IPS-15b (cell line): ENCODE results near the gene AOC2.

Experiments used
- H3K27me3 ChIP-seq: one replicate; pipeline ENCODE4 v1.6.1; 2013; ENCODE audit warnings: low read length; ENCODE audit not compliant: control insufficient read depth, insufficient read depth
- H3K36me3 ChIP-seq: one replicate; pipeline ENCODE4 v1.6.1; 2013; ENCODE audit warnings: low read length; ENCODE audit not compliant: control insufficient read depth, insufficient read depth
- H3K4me1 ChIP-seq: one replicate; pipeline ENCODE4 v1.6.1; 2013; ENCODE audit warnings: mild to moderate bottlenecking, low read length; ENCODE audit not compliant: control insufficient read depth, insufficient read depth
- H3K4me3 ChIP-seq: one replicate; pipeline ENCODE4 v1.5.1; 2013; ENCODE audit warnings: low read depth, low read length
- H3K9ac ChIP-seq: one replicate; pipeline ENCODE4 v1.6.1; 2013; ENCODE audit warnings: low read depth, mild to moderate bottlenecking, low read length
- H3K9me3 ChIP-seq: one replicate; pipeline ENCODE4 v1.6.1; 2013; ENCODE audit warnings: mild to moderate bottlenecking, low read length; ENCODE audit not compliant: control insufficient read depth, insufficient read depth

The AOC2 gene

DNA sequence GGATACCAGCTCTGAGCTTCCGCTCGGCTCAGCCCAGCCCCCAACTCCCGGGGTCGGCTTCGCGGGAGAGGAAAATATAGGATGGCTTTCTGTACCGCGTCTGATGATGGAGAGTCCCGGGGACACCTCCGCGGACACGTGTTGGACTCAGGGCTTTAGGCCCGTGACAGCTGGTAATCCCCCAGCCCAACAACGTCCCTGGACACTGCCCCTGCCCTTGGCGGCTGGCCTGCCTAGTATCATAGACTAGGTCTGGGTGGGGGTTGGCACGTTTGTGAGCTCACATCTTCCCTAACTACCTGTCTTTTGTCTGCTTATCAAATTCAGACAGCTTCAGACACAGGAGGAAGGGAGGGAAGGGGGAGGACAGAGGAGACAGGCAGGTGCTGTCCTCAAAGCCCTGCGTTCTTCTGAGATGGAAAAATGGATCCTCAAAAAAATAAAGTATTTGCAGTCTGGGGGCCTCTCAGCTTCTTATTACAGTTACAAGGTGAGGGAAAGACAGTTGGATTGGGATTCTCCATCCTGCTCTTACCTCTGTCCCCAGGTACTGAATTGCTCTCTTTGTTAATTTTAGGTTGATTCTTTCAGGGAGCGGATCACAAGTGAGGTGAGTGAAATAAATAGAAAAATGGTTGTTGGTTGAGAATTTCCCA is 10.5 kb upstream of the AOC2 start:
- H3K4me3 ChIP-seq: peak overlapping the region; percentile 89
- no peaks in the 10 kb centered on the region for H3K9me3 ChIP-seq
- no peaks in the 10 kb centered on the region for H3K4me1 ChIP-seq
- H3K36me3 ChIP-seq: peaks cover 23% of the 10 kb centered on the region
- peak overlapping the region; percentile 98 for H3K9ac ChIP-seq
- no peaks in the 10 kb centered on the region for H3K27me3 ChIP-seq

DNA sequence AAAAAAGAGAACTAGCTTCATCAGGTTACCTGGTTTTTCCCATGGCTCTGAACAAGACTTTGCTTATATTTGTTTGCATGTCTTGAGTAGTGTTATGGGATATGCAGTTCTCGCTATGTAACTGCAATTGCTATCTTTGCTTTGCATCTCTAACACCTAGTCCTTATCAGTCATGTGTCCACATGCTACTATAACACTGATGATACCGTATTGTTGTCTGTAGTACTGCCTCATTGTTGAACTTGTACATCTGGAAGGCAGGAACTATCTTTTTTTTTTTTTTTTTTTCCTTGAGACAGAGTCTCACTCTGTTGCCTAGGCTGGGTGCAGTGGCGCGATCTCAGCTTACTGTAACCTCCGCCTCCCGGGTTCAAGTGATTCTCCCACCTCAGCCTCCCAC is 8.6 kb upstream of the AOC2 start:
- H3K4me1 ChIP-seq: no peaks in the 10 kb centered on the region
- no peaks in the 10 kb centered on the region for H3K9me3 ChIP-seq
- no peaks in the 10 kb centered on the region for H3K27me3 ChIP-seq
- H3K4me3 ChIP-seq: no peak overlapping the region
- H3K9ac ChIP-seq: no peak overlapping the region
- peaks cover 34% of the 10 kb centered on the region for H3K36me3 ChIP-seq

DNA sequence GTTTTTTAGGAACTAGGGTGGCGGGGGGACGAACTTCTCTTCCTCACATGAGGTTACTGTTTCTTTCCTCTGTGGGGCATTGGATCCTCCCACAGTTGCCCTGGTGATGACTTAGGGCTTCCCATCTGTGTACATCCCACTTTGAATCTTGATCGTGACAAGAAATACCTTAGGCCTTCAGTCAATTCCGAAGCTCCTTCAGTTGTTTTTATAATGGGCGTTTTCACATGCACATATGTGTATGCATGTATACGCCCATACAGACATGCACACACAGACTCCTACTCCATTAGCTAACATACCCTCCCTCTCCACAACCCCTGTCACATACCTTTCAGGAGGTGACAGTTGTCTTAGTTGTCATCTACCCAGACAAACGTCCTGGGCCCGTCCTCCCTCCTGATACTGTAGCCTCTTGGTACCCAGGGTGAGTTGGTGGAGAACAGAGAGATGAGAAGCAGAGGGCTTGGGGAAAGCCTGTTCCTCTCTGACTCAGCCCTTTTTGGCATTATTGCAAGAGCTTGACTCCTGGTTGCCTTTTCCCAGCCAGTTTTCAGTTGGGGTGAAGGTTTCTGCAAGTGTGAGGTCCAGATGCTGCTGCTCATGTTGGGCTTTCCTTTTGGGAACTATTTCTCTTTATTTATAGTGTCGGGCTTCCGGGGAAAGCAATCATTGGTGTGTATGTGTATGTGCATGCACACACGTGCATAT is 2.2 kb upstream of the AOC2 start:
- no peaks in the 10 kb centered on the region for H3K9me3 ChIP-seq
- no peak overlapping the region for H3K4me3 ChIP-seq
- no peaks in the 10 kb centered on the region for H3K27me3 ChIP-seq
- H3K4me1 ChIP-seq: no peaks in the 10 kb centered on the region
- H3K9ac ChIP-seq: no peak overlapping the region
- peaks cover 58% of the 10 kb centered on the region for H3K36me3 ChIP-seq

DNA sequence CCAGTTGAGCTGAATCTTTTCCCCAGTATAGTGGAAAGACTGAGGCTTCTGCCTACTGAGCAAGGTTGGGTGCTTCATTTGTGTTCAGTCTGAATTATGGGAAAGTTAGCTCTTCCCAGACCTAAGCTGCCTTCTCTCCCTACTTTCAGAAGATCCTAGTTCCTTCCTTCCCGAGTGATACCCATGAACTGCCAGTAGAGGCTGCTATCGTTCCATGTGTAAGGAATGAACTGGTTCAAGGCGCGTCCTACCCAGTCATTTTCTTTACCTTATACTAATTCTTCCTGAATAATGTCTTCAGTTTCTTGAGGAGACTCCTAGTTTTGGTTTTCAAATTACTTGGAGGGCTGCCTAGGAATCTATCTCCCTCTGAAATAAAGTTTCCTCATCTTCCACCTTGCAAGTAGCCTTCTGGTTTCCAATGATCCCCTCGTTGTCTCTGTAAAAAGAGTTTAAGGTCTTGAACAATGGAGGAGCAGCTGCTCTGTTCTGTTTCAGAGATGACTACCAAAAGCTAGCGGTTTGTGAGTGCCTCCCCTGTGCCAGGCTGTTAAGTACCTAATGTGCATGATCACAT is 934 bp upstream of the AOC2 start:
- Histone ChIP-seq H3K4me3 (no peak overlapping the region), H3K27me3 (no peaks in the 10 kb centered on the region), H3K9me3 (no peaks in the 10 kb centered on the region), H3K9ac (no peak overlapping the region), H3K4me1 (no peaks in the 10 kb centered on the region), H3K36me3 (peaks cover 46% of the 10 kb centered on the region)

DNA sequence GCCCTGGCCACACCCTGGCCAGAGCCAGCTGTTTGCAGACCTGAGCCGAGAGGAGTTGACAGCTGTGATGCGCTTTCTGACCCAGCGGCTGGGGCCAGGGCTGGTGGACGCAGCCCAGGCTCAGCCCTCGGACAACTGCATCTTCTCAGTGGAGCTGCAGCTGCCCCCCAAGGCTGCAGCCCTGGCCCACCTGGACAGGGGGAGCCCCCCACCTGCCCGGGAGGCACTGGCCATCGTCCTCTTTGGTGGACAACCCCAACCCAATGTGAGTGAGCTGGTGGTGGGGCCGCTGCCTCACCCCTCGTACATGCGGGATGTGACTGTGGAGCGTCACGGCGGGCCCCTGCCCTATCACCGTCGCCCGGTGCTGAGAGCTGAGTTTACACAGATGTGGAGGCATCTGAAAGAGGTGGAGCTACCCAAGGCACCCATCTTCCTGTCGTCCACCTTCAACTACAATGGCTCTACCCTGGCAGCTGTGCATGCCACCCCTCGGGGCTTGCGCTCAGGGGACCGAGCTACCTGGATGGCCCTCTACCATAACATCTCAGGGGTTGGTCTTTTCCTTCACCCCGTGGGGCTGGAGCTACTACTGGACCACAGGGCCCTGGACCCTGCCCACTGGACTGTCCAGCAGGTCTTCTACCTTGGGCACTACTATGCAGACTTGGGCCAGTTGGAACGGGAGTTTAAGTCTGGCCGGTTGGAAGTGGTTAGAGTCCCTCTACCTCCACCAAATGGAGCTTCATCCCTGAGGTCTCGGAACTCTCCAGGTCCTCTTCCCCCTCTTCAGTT is 578 bp downstream of the AOC2 start:
- Histone ChIP-seq H3K36me3 (peaks cover 35% of the 10 kb centered on the region), H3K4me1 (no peaks in the 10 kb centered on the region), H3K4me3 (no peak overlapping the region), H3K9me3 (no peaks in the 10 kb centered on the region), H3K9ac (no peak overlapping the region), H3K27me3 (no peaks in the 10 kb centered on the region)

- Histone ChIP-seq H3K27me3 (no peaks in the 10 kb centered on the region), H3K36me3 (peaks cover 34% of the 10 kb centered on the region), H3K4me1 (no peaks in the 10 kb centered on the region), H3K9ac (no peak overlapping the region), H3K4me3 (no peak overlapping the region), H3K9me3 (no peaks in the 10 kb centered on the region)
Measured at GRCh38 chr17:42845556-42845917, 1.2 kb downstream of the AOC2 start.

DNA sequence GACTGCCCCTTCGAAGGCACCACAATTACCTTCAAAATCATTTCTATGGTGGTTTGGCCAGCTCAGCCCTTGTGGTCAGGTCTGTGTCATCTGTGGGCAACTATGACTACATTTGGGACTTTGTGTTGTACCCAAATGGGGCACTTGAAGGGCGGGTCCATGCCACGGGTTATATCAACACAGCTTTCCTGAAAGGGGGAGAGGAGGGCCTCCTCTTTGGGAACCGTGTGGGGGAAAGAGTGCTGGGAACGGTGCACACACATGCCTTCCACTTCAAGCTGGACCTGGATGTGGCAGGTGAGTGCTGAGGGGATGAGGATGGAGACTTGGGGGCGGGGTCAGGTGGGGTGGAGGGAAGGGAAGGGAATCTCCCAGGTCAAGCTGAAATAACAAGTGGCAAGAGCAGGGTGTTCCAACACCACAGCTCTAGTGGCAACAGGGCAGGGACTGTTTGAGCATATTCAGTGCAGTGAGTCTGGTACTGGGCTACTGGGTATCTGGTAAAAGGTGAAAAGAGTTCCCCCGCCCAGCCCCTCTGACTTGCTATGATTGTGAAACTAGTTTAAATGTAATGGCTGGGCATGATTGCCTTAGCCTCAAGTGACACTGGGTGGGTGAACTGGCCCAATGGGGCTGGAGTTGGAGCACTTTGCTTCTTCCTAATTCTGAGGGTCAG is 1.7 kb downstream of the AOC2 start:
- H3K27me3 ChIP-seq: no peaks in the 10 kb centered on the region
- peaks cover 32% of the 10 kb centered on the region for H3K36me3 ChIP-seq
- no peaks in the 10 kb centered on the region for H3K9me3 ChIP-seq
- no peak overlapping the region for H3K4me3 ChIP-seq
- H3K4me1 ChIP-seq: no peaks in the 10 kb centered on the region
- no peak overlapping the region for H3K9ac ChIP-seq

DNA sequence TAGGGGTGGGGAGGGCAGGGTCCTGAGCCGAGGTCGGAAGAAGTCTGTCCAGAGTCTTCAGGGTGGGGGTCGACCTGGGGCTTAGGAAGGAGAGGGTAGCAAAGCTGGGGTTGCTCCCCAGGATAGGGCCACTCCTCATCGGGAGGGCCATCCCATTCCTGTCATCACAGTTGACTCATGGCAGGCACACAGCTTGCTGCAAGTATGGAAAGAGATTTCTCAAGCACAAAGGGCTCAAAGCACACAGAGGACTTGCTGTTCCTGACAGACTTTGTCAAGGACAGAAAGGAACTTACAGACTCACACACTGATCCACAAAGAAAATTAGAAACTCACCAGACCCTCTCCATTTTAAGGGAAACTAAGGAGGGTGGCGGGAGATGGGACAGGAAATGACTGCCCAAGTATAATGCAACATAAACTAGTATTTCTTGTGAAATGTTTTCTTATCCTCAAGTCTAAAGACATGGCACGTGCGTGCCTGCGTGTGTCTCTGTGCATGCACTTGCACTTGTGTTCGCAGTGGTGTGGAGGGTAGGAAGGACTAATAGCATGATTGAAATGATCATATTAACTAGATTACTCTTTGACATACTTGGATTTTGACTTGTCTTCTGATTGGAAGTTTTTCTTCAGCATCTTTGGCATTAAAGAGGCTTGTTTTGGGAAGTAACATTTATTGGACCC is 2.4 kb downstream of the AOC2 start:
- H3K36me3 ChIP-seq: peaks cover 25% of the 10 kb centered on the region
- no peaks in the 10 kb centered on the region for H3K27me3 ChIP-seq
- H3K4me1 ChIP-seq: no peaks in the 10 kb centered on the region
- no peak overlapping the region for H3K4me3 ChIP-seq
- peak overlapping the region; percentile 12 for H3K9ac ChIP-seq
- H3K9me3 ChIP-seq: no peaks in the 10 kb centered on the region

DNA sequence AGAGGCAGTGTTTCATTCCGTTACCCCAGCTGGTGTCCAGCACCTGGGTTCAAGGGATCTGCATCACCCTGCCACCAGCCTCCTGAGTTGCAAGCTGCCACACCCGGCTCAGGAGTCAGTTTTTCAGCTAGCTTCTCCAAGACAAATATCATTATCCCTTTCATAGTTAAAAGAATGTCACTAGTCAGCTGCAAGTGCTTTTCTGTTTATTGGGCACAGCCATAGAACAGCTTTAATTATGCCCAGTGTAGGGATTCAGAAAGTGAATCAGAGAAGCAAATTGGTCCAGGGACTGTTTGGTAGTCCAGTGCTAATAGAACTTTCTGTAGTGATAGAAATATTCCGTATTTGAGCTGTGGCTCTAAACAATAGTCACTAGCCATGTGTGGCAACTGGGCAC is 3.7 kb downstream of the AOC2 start:
- H3K27me3 ChIP-seq: no peaks in the 10 kb centered on the region
- no peaks in the 10 kb centered on the region for H3K9me3 ChIP-seq
- H3K4me3 ChIP-seq: no peak overlapping the region
- H3K9ac ChIP-seq: no peak overlapping the region
- peaks cover 18% of the 10 kb centered on the region for H3K36me3 ChIP-seq
- H3K4me1 ChIP-seq: no peaks in the 10 kb centered on the region

GRCh38 chr17:42849031-42849430 is 4.7 kb downstream of the AOC2 start:
- Histone ChIP-seq H3K27me3 (no peaks in the 10 kb centered on the region), H3K9ac (no peak overlapping the region), H3K4me1 (no peaks in the 10 kb centered on the region), H3K9me3 (no peaks in the 10 kb centered on the region), H3K36me3 (peaks cover 11% of the 10 kb centered on the region), H3K4me3 (no peak overlapping the region)
